ENCODE results near the gene ASRGL1. TPM values are rescaled to one million over a fixed set of nuclear protein-coding genes. Genes with fewer than 3 reads are reported as not detected.
"Not testable (repeated sequence)": the region's sequence is repeated elsewhere in the genome, so short reads cannot be mapped to it uniquely, and the experiment has no call there.

The ASRGL1 gene
- total RNA-seq, 1 donor, result 1.3 TPM

DNA sequence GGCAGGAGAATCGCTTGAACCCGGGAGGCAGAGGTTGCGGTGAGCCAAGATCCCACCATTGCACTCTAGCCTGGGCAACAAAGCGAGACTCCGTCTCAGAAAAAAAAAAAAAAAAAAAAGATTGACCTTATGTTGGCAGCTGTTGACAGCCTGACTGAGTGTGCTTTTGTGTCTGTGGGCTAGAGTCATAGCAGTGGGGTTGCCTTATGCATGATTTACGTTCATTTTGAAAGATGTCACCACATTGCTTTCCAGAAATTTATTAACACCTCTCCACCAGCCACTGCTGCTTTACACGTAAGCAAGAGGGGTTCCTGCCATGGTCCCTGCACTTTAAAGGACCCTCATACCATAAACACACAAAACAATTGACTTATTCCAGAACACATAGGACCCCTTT, 21.0 kb downstream of the ASRGL1 start:
- no peak overlapping the region for H3K4me3 ChIP-seq (ENCODE audit: low read depth, low read length)
- DNase-seq (ENCODE audit: low read depth), result no peak
- TF ChIP-seq, protein P1, sequence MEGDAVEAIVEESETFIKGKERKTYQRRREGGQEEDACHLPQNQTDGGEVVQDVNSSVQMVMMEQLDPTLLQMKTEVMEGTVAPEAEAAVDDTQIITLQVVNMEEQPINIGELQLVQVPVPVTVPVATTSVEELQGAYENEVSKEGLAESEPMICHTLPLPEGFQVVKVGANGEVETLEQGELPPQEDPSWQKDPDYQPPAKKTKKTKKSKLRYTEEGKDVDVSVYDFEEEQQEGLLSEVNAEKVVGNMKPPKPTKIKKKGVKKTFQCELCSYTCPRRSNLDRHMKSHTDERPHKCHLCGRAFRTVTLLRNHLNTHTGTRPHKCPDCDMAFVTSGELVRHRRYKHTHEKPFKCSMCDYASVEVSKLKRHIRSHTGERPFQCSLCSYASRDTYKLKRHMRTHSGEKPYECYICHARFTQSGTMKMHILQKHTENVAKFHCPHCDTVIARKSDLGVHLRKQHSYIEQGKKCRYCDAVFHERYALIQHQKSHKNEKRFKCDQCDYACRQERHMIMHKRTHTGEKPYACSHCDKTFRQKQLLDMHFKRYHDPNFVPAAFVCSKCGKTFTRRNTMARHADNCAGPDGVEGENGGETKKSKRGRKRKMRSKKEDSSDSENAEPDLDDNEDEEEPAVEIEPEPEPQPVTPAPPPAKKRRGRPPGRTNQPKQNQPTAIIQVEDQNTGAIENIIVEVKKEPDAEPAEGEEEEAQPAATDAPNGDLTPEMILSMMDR (IDR thresholded peaks at IDR 0.05; ENCODE audit: insufficient read depth, low read depth, low read length), result no peak

DNA sequence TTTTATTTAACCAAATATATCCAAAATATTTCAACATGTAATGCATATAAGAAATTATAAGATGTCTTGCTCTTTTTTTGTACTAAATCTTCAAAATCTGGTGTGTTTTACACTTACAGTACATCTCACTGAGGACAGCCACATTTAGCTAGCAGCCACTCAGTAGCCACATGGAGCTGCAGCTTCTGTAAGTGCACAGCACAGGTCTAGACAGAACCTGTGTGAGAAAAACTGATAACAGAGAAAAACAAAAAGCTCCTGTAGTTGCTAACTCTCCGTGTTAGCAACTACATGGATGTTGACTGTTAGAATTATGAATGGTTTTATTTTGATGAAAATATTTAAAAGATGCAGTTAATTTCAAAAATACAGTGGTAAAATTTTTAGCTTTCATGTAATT, 22.2 kb downstream of the ASRGL1 start:
- H3K4me3 ChIP-seq (ENCODE audit: low read depth, low read length), result no peak overlapping the region
- TF ChIP-seq, protein P1 (IDR thresholded peaks at IDR 0.05; ENCODE audit: insufficient read depth, low read depth, low read length), result no peak

DNA sequence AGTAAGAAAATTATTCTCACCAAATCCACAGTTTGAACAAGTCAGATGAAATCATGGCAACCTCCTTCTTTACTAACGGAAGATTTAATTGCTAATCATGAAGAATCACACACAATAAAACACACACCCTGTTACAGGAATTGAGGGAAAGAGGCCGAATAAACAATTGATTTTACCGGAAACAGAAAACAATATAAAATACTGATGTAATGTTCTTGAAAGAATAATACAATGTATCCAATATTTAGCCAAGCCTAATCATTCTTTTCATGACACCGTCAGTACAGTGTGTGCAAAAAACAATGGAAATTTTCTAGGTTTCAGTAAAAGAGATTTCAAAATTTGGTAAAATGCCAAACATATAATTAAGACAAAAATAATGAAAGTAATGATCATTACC, 23.4 kb downstream of the ASRGL1 start:
- no peak overlapping the region for H3K4me3 ChIP-seq (ENCODE audit: low read depth, low read length)
- TF ChIP-seq, protein P1 (IDR thresholded peaks at IDR 0.05; ENCODE audit: insufficient read depth, low read depth, low read length), result no peak

More for the DNA sequence above, 22.2 kb downstream of the ASRGL1 start:
- DNase-seq (ENCODE audit: low read depth), result no peak

DNA sequence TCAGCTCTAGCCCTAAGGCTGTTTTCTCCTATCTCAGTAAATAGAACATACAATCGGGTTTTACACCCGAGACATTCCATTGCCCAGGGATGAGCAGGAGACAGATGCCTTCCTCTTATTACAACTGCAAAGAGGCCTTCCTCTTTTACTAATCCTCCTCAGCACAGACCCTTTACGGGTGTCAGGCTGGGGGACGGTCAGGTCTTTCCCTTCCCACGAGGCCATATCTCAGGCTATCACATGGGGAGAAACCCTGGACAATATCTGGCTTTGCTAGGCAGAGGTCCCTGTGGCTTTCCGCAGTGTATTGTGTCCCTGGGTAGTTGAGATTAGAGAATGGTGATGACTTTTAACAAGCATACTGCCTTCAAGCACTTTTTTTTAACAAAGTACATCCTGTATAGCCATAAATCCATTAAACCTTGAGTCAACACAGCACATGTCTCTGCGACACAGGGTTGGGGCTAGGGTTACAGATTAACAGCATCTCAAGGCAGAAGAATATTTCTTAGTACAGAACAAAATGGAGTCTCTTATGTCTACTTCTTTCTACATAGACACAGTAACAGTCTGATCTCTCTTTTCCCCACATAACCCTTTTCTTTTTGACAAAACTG, 31.7 kb downstream of the ASRGL1 start:
- DNase-seq (ENCODE audit: low read depth), result not testable (repeated sequence)

More for the DNA sequence above, 23.4 kb downstream of the ASRGL1 start:
- DNase-seq (ENCODE audit: low read depth), result no peak

DNA sequence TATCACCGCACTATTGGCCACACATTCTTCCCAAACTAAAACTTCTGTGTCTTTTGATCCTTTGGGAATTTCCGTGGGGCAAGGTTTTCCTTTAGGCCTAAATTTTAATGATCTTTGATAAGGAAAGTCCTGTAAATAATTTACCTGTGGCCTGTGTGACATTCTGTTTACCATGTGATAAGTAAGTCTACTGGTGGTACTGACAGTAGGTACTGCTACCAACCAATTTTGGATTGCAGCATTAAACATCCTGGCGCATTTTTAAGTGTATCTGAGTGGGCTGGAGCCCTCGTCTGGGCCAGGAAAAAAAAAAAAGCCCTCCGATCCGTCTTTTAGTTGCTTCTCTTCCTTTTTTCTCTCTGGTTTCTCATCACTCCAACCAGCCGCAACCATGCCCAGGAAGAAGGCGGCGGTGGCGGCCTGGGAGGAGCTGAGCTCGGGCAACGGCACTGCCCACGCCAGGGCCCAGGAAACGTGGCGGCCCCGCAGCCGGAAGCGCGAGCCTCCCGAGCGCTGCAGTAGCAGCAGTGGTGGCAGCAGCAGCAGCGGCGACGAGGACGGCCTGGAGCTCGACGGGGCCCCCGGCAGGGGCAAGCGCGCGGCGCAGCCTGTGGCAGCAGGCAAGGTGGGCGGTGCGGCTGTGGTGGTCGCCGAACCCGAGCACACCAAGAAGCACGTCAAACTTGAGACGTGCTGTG, 33.6 kb downstream of the ASRGL1 start:
- TF ChIP-seq, protein P1 (IDR thresholded peaks at IDR 0.05; ENCODE audit: insufficient read depth, low read depth, low read length), result no peak
- peak; percentile 13 for DNase-seq (ENCODE audit: low read depth)
- H3K4me3 ChIP-seq (ENCODE audit: low read depth, low read length), result peak overlapping the region; percentile 6

More for the DNA sequence above, 31.7 kb downstream of the ASRGL1 start:
- not testable (repeated sequence) for H3K4me3 ChIP-seq (ENCODE audit: low read depth, low read length)

DNA sequence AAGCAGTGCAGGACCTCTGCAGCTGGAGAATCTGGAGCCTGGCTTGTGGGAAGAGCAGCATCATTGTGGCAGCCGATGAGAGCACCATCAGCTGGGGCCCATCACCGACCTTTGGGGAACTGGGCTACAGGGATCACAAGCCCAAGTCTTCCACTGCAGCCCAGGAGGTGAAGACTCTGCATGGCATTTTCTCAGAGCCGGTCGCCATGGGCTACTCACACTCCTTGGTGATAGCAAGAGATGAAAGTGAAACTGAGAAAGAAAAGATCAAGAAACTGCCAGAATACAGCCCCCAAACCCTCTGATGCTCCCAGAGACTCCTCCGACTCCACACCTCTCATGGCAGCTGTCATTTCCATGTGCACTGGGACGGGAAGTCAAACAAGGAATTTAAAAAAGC, 35.6 kb downstream of the ASRGL1 start:
- TF ChIP-seq, protein P1 (IDR thresholded peaks at IDR 0.05; ENCODE audit: insufficient read depth, low read depth, low read length), result no peak
- no peak overlapping the region for H3K4me3 ChIP-seq (ENCODE audit: low read depth, low read length)
- no peak for DNase-seq (ENCODE audit: low read depth)

DNA sequence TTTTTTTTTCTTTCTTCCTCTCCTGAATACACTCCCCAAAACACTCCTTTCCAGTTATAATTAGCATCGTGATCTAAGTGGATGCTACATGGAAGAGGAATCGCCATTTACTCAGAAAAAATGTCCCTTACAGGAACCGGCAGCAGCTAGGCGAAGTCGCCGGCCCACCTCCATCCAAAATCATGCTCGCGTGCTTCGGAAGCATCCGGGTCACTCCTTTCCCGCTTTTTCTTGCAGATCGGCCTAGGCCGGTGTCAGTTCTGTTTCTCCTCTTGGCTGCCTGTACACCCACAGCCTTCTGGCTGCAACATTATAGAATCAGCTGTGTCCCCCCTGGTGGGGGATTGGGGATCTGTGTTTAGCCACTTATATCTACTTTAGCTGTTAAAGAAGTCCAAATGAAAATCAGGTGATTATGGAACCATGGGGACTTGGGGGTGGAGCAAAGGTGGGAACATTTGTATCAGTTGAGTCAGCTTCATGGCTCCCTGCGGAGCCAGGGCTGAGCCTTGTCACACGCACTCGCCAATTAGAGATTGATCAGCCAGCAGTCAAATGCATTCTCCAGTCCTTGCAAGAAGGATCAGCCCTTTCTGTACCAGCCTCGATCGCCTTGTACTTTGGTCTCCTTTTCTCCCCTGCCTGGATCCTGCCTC, 36.3 kb downstream of the ASRGL1 start:
- TF ChIP-seq, protein P1 (IDR thresholded peaks at IDR 0.05; ENCODE audit: insufficient read depth, low read depth, low read length), result no peak
- H3K4me3 ChIP-seq (ENCODE audit: low read depth, low read length), result no peak overlapping the region
- no peak for DNase-seq (ENCODE audit: low read depth)
